Fibroblast of villous mesenchyme (primary cell): ENCODE measurements around the gene ING1. TPM values are rescaled to one million over a fixed set of nuclear protein-coding genes. Genes with fewer than 3 reads are reported as not detected.

Experiments
- DNase-seq: peaks from one replicate; pipeline ENCODE4 v3.0.0-alpha.2; 2010; ENCODE audit warnings: low read depth
- H3K4me3 ChIP-seq: 2 replicates; pipeline ENCODE4 v1.5.1; 2011; ENCODE audit warnings: low read depth, mild to moderate bottlenecking, low read length
- CTCF ChIP-seq: IDR thresholded peaks from 2 replicates; pipeline ENCODE4 v1.5.1; 2012; ENCODE audit warnings: low read depth, mild to moderate bottlenecking, low read length; ENCODE audit not compliant: insufficient read depth
- total RNA-seq: library from RNA; depleted of rRNA; stranded (reverse); fragments of >200 nt; gene quantifications from 2 replicates; pipeline ENCODE4 v1.2.3, GENCODE V29; 2012

The ING1 gene
- total RNA-seq, 1 donor, result 8.2 TPM

GRCh38 chr13:110683203-110683883 is 30.2 kb upstream of the ING1 start:
- TF ChIP-seq CTCF, result peak; percentile 63
- peak; percentile 42 for DNase-seq
- no peak overlapping the region for H3K4me3 ChIP-seq

GRCh38 chr13:110683921-110684320 is 29.6 kb upstream of the ING1 start:
- no peak for DNase-seq
- TF ChIP-seq CTCF, result no peak
- H3K4me3 ChIP-seq, result no peak overlapping the region

- no peak overlapping the region for H3K4me3 ChIP-seq
- no peak for TF ChIP-seq CTCF
- DNase-seq, result peak; percentile 58
Observed at GRCh38 chr13:110684388-110685056, 29.0 kb upstream of the ING1 start.

- DNase-seq, result peak; percentile 95
- no peak overlapping the region for H3K4me3 ChIP-seq
- TF ChIP-seq CTCF, result no peak
Observed at GRCh38 chr13:110685305-110686020, 28.0 kb upstream of the ING1 start.

- H3K4me3 ChIP-seq, result no peak overlapping the region
- no peak for DNase-seq
- no peak for TF ChIP-seq CTCF
Observed at GRCh38 chr13:110687736-110688135, 25.8 kb upstream of the ING1 start.

GRCh38 chr13:110689041-110689440 is 24.5 kb upstream of the ING1 start:
- no peak overlapping the region for H3K4me3 ChIP-seq
- DNase-seq, result no peak
- no peak for TF ChIP-seq CTCF
